ENCODE data around the gene TSPOAP1.

The TSPOAP1 gene

DNA sequence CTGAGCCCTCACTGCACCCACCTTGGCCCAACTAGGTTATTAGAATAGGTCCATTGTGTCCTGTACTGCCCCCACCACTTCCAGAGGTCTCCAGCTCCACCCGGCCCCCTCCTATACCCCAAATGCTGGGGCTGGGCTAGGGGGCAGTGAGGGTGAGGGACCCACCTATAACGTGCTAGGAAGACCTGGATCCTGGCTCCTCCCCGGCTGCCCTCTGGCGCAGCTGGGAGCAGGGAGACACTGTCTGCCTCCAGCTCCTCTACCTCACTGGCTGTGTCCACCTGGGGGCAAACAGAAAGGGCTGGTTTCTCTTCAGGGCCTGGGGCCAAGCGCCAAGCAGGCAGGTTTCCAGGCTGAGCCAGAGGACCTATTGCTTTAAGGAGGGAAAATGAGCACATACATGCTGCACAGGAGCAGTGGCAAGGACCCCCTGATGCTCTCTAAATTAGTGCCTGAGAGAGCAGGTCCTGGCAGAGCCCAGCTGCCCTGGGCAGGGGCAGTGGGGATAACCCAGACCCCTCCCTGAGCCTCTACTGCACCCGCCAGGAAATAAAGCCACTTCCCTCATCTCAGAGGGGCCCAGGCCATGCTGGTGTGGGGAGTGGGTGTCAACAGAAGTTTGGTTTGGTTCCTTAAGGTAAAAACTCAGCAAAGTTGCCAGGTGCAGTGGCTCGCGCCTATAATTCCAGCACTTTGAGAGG, 12.2 kb downstream of the TSPOAP1 start:
- DNase-seq: no peak

DNA sequence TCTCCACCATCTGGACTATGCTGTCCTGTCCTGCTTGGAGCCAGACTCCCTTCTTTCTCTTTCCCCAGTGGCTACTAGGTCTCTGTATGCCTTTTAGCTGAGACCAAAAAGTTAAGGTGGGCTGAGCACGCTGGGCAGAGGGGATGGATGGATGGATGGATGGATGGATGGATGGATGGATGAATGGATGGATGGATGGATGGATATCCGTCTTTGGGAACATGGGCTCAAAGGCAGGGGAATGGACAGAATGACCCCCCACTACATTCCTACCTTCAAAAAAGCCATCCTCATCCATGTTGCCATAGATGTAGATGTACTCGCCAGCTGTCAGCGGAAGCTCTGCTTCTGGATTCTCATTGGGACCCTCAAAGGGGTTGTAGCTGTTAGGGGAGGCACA, 12.8 kb downstream of the TSPOAP1 start:
- no peak for DNase-seq

DNA sequence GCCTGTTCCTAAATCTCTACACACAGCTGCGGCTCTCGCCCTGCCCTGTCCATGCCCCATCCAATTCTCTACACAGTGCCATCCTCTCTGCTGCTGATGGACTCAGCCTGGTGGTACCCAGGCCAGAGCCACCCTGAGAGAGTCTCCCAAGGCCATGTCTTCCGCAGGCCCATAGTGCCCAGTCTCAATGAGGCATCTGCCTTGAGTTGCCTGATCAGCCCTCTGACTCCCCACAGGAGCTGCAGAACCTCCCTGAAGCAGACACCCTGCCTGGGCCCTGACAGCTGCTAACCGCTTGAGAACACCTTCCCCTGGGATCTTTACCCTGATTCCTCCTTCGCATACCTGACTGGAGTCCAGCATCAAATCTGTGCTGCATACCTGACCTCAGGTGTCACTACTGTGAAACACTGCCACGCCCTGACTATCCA, 13.3 kb downstream of the TSPOAP1 start:
- no peak for DNase-seq

DNA sequence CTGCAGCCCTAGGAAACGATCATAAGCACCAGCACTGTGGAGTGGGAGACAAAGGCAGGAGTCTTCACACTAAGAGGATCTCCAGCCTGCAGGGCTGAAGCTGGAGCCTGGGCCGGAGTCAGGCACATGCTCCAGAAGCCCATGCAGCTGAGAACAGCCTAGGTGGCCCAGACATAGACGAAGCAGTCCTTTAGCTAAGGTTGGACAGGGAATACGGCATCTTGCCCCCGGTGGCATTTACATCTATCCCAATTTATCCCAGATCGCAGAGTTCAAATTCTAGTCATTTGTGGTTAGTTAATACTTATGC, 13.9 kb downstream of the TSPOAP1 start:
- no peak for DNase-seq

DNA sequence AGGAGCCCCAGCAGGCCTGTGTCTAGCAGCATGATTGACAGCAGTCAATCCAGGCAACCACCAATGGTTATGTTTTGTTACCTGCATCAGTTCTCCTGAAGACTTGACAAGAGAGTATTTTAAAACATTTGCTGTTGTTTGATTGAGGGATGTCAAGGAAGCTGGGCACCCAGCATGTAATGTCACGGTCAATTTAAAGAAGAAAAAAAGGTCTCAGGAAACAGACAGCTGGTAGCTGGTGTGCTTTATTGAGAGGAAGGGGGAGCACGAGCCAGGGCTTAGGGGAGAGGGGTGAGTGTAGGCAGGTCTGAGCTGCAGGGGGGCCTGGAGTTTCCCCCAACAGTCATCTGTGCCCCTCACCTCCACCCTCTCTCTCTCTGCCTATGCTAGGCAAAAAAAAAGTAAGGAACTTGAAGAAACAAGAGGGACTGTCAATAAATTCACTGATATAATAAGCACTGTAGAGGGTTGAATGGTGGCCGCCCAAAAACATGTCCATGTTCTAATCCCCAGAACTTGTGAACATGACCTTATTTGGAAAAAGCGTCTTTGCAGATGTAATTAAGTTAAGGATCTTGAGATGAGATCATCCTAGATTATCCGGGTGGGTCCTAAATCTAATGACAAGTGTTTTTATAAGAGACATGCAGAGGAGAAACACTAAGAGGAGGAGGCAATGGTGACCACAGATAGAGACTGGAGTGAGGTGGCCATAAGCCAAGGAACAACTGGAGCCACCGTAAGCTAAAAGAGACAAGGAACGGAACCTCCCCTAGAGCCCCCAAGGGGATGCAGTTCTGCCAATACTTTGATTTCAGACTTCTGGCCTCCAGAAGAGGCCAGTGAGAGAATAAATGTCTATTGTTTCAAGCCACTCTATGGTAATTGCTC, 14.5 kb downstream of the TSPOAP1 start:
- no peak for DNase-seq

DNA sequence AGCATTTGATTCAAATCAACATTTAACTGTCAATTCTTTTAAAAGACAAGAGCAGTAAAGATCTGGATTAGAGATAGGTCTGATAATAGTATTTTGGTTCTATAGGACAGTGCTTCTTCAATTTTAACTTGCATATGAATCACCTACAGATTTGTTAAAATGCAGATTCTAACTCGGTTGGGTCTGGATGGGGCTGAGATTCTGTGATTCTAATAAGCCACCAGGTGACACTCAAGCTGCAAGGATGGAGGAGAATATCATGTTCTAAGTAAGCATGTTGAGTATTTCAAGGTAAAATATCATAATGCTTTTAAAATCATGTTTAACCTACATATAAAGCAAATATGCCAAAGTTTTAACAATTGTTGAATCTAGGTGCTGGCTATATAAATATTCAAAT, 15.8 kb downstream of the TSPOAP1 start:
- no peak for DNase-seq

DNA sequence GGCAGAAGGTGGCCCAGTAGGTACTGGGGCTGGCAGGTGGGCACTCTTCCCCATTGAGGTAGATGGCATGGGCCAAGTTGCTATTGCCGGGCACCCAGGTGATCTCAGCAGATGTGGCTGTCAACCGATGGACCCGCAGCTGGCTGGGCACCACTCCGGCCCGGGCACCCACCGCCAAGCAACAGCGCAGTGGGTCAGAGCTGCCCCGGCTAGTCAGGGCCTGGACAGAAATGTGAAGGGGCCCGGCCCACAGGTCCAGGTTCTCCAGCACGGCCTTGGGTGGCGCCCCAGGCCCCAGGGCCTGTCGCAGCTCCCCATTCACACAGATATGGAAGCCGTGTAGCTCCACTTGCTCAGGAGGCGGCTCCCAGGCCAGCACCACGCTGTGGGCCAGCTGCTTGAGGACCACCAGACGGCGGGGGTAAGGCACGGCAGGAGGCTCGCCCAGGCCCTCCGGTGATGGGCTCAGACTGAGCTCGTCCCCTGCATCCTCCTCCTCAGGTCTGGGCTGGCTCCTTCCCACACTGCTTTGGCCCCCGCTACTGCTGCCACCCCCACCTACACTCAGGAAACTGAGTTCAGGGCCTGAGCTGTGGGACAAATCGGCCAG, 16.5 kb downstream of the TSPOAP1 start:
- no peak for DNase-seq

DNA sequence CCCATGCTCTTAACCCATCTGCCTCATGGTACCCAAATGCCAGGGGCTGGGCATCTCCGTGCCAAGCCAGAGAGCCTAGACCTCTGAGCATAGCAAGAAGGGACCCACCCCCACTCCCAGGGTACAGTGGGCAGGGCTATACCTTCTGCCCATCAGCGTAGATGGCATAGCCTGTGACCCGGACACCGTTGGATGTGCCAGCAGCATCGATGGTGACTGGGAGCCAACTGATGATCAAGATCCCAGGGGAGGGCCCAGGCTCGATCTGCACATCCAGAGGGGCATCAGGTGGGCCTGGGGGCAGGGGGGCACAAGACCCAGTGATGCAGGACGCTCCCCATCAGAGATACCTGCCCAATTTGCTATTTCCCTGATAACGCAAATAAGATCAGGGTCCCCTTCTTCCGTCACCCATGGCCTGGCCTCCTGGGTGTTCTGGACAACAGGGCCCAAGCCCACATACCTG, 17.1 kb downstream of the TSPOAP1 start:
- no peak for DNase-seq

DNA sequence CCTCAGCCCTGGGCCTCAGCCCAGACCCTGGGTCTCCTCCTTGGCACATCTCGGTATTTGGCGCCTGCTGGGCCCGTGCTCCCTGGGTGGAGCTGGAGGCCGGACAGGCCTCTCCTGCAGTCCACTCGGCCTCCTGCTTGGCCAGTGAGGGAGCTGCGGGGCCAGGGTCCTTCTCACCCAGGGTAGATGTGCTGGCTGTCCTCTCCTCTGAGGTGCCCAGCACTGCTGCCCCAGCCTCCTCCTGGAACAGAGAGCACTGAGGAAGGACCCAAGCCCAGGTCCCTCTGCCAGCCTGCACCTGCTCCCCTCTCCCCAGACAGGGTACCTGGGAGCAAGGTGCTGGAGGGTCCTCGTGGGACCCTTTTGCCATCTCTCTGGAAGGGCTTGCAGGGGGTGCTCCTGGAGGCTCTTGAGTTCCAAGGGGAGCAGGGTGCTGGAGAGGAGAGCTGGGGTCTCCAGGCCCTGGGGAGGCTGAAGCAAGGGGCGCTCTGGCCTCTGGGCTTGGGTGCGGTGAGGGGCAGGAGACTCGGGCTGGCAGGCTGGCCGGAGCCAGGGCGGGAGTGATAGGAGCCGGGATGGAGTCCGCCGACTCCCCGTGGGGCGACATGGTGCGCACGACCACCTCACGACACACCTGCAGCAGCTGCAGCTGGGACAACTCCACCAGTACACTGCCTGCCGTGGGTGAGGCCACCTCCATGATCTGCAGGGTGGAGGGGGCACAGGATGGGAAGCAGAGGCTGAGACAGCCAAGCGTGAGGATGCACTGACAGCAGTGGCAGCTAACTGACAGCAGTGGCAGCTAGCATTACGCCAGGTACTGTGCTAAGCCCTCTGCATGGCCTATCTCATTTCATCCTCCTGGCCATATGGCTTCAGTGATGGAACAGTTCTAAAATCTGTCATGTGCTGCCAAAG, 17.8 kb downstream of the TSPOAP1 start:
- no peak for DNase-seq

DNA sequence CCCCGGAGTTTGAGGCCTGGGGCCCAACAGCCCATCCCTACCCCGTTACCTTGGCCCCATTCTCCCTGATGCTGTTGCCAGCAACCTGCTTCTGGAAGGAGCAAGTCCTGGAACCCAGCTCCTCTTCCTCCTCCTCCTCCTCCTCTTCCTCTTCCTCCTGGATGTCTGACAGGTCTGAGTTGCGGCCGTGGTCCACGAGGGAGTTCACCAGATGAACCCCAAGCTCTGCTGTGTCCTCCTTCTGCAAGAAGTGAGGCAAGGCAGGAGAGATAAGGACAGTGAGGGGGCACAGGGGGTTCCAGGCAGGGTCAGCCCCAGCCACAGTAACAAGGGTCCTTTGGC, 18.7 kb downstream of the TSPOAP1 start:
- DNase-seq: no peak

DNA sequence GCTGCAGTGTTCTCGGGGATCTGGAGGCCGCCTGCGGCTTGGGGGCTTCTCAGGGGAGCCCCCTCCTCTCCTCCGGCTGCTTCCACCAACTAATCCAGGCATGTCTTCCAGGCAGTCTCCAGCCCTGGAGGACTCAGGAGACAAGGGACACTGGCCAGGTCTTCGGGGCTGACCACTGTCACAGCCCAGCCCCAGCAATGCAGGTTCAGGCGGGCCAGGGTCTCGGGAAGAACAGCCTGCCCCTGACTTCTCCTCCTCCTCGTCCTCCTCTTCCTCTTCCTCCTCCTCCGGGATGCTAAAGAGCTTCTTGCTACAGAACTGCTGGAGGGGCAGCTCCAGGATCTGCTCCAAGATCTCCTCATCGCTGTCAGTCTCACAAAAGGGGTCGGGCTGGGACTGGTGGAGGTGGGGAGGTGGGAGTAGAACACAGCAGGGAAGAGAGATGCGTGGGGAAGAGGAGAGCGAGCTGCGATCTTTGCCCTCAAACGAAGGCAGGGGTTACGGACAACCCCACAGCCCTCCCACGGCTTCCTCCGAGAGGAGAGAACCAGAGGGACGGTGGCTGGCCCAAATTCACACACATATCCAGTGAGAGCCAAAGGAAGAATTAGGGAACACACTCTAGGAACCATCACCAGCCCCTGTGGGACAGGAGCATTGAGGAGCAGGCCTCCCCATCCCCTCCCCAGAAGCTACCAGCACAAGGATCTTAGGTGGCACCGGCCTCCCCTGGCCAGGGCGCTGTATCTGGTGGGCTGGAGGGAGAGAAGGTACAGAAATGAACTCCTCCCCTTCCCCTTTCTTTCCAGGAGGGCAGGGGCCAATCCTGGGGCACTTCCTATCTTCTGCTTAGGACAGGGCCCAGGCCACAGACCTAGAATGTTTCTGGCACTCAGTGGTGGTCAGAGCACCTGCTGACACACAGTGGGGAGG, 19.3 kb downstream of the TSPOAP1 start:
- DNase-seq: no peak

DNA sequence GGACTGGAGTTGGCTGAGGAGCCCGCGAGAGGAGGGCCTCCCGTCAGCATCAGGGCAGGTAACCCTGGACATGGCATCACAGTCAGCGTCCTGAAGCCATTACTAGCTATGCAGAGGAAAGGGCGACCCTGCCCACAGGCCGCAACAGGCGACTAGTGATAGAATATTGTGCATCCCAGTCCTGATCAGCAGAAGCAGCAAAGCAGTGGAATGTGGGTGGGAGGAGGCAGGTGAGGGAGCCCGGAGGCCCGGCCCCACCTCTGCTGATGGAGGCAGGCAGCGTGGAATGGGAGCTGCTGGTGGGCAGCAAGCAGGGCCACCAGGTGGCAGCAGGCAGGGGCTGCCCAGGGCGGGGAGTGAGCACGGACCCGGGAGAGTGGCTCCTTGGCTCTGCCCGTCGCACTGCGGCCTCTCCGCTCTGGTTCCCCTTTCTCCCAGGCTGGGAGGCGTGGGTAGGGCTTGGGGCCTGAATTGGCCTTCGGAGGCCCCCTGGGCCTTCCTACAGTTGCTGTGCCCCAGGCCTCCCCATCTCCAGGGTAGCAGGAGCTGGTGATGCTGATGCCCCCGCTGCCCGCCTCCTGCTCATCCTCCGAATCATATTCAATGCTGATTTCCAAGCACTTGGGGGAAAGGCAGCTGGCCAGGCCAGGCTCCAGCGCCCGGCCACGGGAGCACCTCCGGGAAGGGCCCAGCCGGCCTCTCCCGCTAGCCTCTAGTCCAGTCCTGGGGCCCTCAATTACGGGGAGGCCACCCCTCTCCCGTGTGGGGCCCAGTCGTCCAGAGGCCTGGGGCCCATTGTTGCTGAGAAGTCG, 20.2 kb downstream of the TSPOAP1 start:
- peak; percentile 38 for DNase-seq

DNA sequence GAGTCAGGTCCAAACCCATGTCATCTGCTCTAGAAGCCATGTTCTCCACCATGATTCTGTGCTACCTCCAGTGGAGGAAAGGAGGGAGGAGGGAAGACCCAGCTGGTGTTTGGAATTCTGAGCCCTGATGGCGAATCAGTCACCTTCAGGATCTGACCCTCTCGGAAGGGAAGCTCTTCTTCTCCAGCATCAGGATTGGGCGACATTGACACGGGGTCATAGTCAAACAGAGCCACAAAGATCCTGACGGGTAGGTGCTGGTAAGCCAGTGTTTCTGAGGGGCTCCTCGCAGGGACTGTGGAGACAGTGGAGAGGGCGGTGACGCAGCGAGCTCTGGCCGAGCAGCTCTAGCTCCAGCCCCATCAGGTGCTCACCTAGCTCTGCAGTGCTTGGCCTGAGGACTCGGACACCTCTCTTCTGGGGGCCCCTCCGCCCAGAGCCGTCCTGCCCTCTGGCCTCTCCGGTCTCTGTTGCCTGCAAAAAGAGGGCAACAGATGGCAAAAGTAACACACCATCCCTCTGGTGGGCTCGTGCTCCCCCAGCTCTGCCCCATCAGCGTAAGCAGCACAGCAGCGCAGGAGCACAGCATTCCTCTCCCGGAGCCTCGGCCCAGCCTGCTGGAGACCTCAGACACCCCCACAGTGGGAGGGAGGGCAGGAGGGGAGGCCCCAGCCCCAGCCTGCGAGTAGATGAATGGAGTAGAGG, 21.0 kb downstream of the TSPOAP1 start:
- no peak for DNase-seq

DNA sequence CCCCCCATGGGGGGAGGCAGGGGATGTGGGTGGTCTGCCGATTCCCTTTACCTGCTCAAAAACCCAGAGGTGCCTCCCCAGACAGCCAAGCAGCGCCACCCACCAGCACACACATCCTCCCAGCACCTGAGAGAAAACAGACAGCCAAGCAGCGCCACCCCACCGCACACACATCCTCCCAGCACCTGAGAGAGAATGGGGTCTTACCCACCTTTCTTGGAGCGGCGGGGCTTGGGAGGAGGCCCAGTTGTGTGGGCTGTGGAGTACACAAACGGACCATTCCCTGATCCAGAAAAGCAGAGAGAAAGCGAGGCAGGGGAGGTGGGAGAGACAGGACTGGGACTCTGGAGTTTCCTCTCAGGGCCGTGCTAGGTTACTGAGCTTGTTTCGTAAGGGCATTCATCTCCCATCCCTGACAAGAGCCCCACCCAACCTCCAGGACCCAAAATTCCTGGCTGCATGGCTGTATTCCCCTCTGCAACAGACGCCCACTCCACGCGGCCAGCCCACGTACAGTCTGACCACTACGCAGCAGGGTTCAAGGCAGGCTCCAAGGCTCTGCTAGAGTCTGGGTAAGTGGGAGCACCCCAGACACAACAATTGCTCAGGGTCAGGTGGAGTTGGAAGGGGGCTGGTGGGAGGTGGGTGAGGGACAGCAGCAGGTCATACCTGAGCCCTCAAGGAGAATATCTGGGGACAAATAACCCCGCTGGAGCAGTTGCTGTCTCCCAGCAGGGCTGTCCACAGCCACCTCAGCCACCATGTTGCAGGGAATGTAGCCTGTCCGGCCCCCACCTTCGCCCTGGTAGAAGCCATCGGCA, 22.3 kb downstream of the TSPOAP1 start:
- DNase-seq: no peak

DNA sequence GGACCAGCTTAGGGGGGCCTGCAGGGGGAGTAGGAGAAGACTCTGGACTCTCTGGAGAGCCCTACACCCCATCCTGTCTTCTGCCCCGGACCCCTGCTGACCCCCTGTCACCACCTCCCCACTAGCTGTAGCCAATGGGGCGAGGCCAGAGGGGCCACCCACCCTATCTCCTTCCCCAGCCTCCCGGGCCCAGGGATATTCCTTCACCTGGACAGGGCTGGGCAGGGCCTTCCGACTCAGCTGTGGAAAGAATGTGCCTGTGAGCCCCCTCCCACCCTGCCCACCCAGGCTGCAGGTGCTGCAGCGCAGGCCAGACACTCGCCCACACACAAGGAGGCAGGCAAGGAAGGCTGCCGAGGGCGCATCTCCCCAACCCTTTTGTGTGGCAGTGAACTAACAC, 23.0 kb downstream of the TSPOAP1 start:
- no peak for DNase-seq

DNA sequence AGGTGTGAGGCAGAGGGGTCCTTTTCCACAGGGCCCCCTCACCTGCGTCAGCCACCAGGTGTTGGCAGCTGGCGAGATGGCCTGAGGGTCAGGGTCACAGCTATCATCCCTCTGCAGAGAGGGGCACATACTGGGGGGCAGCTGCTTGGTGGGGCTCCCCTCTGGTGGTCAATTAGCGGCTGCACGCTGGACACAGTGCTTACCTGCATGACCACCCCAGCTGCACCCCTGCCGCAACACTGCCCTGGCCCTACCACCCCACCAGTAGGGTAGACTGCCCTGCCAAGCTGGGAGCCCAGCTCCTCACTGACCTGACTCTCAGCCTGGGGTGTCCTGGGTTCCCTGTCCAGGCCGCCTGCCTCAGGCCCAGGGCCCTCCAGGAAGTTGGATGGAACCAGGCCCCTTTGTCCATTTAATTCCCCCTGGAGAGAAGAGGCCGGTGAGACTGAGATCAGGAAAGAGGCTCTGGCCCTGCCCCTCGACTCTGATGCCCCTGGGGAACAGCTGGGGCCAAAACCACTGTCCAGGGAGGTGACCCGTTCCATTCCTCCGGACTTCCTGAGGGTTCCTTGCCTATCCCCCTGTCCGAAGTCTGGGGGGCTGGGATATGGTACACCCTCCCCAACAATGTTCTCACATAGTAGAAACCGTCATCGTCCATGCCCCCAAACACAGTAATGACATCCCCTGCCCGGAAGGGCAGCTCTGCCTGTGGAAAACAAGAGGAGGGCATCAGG, 23.7 kb downstream of the TSPOAP1 start:
- DNase-seq: no peak

DNA sequence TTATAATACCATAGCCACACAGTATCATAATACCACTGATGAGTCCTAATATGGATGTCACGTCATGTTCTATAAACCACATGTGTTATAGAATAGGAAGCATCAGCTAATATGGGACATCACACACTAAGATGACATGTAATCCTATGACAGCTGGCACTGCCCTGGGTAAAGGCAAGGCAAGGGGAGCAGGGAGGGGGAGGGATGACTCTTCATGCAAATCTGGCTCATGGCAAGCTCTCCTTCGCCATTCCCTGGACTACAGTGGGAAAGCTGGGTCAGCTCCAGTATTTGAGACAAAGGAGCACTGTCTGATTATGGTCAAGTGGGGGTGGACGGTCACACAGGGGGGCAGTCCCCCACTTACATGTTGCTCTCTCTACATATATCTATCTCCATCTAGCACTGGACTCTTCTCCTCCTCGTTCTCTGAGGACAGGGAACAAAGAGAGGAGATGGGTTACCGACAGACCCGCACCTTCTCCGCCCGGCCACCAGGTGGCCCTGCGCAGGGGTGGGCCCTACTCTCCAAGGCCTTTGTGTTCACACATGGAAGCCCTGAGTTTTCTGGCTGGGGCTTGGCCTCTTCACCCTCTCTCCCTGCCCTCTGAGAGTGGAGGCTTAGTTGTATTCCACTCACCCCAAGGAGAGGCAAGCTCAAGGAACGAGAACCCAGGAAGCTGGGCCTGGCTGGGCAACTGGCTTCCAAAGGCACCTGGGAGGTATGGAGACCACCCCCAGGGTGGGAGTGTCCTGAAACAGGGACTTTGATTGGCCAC, 24.4 kb downstream of the TSPOAP1 start:
- peak; percentile 82 for DNase-seq
